HG02970 (cell line): ENCODE data around the gene PPP1R36.
"Not testable (repeated sequence)": the region's sequence is repeated elsewhere in the genome, so short reads cannot be mapped to it uniquely, and the experiment has no call there.

Experiments
- ATAC-seq: cut with Tn5 transposase; IDR thresholded peaks from one replicate; pipeline ENCODE4 v1.9.1; 2021; ENCODE audit warnings: mild to moderate bottlenecking, moderate library complexity, moderate number of reproducible peaks; ENCODE audit not compliant: unreplicated experiment, low FRiP score

Gene PPP1R36

GRCh38 chr14:64562436-64562835 lies 12.7 kb downstream of the PPP1R36 start:
- ATAC-seq: no peak

GRCh38 chr14:64563696-64564095 lies 13.9 kb downstream of the PPP1R36 start:
- ATAC-seq: no peak

- ATAC-seq: no peak
Measured at GRCh38 chr14:64566651-64567122, 16.9 kb downstream of the PPP1R36 start.

- no peak for ATAC-seq
Measured at GRCh38 chr14:64569138-64569631, 19.4 kb downstream of the PPP1R36 start.

GRCh38 chr14:64569646-64570045 lies 19.9 kb downstream of the PPP1R36 start:
- ATAC-seq: not testable (repeated sequence)

- ATAC-seq: no peak
Measured at GRCh38 chr14:64572386-64573104, 22.8 kb downstream of the PPP1R36 start.

- no peak for ATAC-seq
Measured at GRCh38 chr14:64573109-64573508, 23.3 kb downstream of the PPP1R36 start.

- no peak for ATAC-seq
Measured at GRCh38 chr14:64574371-64575107, 24.8 kb downstream of the PPP1R36 start.

- no peak for ATAC-seq
Measured at GRCh38 chr14:64577211-64577610, 27.4 kb downstream of the PPP1R36 start.

- ATAC-seq: no peak
Measured at GRCh38 chr14:64580467-64580866, 30.7 kb downstream of the PPP1R36 start.

- no peak for ATAC-seq
Measured at GRCh38 chr14:64581363-64581762, 31.6 kb downstream of the PPP1R36 start.

GRCh38 chr14:64581817-64582216 lies 32.1 kb downstream of the PPP1R36 start:
- no peak for ATAC-seq

- no peak for ATAC-seq
Measured at GRCh38 chr14:64584190-64584589, 34.4 kb downstream of the PPP1R36 start.

GRCh38 chr14:64591809-64592208 lies 42.0 kb downstream of the PPP1R36 start:
- ATAC-seq: no peak

- no peak for ATAC-seq
Measured at GRCh38 chr14:64594438-64594837, 44.7 kb downstream of the PPP1R36 start.

- ATAC-seq: no peak
Measured at GRCh38 chr14:64598404-64598803, 48.6 kb downstream of the PPP1R36 start.

- ATAC-seq: no peak
Measured at GRCh38 chr14:64601571-64601970, 51.8 kb downstream of the PPP1R36 start.

GRCh38 chr14:64602826-64603225 lies 53.1 kb downstream of the PPP1R36 start:
- no peak for ATAC-seq

GRCh38 chr14:64604001-64604400 lies 54.2 kb downstream of the PPP1R36 start:
- ATAC-seq: no peak

GRCh38 chr14:64604881-64605280 lies 55.1 kb downstream of the PPP1R36 start:
- no peak for ATAC-seq

- ATAC-seq: no peak
Measured at GRCh38 chr14:64605926-64606685, 56.3 kb downstream of the PPP1R36 start.
